ENCODE results near the gene APC2.
"Not testable (repeated sequence)": the region's sequence is repeated elsewhere in the genome, so short reads cannot be mapped to it uniquely, and the experiment has no call there.

Gene APC2

DNA sequence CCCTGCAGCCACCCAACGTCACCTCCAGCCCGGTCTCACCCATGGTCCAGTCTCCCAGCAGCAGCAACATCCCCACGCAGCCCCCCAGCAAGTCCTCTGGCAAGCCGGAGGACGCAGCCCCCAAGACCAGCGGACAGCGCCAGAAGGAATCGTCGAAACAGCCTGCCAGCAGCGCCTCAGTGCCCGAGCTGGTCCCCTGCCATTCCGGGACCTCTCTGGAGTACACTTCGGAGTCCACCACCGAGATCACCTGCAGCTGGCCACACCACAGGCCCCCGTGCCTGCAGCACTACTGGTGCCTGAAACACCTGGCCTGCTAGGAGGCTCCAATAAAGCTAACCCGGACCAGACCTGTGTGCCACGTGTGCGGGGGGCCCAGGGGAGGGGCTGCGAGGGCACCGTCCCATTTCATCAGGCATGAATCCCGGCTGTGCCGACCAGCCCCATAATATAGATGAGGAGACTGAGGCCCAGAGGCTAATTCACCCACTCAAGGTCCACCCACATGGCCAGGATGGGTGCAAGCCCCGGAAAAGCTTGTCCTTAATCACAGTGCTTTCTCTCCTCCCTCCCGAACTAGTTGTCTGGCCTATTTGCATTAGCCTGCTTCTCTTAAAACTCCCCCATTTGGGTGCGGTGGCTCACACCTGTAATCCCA, 47.8 kb downstream of the APC2 start:
- no peak for DNase-seq

DNA sequence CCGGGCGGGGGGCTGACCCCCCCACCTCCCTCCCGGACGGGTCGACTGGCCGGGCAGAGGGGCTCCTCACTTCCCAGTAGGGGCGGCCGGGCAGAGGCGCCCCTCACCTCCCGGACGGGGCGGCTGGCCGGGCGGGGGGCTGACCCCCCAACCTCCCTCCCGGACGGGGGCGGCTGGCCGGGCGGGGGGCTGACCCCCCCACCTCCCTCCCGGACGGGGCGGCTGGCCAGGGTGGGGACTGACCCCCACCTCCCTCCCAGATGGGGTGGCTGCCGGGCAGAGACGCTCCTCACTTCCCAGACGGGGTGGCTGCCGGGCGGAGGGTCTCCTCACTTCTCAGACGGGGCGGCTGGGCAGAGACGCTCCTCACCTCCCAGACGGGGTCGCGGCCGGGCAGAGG, 49.3 kb downstream of the APC2 start:
- DNase-seq = not testable (repeated sequence)

DNA sequence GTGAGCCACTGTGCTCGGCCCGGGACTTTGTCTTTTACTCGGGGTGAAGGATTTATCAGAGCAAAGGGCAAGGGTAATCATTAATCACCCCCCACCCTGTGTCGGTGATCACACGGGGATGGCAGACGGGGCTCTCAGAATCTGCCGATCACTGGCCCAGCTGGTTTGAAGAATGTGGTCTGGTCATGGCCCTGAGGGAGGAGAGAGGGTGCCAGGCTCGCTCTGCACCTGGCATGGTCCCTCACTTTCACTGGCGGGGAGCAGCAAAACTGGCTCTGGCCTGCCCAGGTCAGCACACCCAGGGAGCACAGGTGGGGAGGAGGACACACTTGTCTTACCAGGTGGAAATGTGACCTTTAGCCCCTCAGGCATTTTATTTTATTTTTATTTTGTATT, 51.3 kb downstream of the APC2 start:
- no peak for DNase-seq

DNA sequence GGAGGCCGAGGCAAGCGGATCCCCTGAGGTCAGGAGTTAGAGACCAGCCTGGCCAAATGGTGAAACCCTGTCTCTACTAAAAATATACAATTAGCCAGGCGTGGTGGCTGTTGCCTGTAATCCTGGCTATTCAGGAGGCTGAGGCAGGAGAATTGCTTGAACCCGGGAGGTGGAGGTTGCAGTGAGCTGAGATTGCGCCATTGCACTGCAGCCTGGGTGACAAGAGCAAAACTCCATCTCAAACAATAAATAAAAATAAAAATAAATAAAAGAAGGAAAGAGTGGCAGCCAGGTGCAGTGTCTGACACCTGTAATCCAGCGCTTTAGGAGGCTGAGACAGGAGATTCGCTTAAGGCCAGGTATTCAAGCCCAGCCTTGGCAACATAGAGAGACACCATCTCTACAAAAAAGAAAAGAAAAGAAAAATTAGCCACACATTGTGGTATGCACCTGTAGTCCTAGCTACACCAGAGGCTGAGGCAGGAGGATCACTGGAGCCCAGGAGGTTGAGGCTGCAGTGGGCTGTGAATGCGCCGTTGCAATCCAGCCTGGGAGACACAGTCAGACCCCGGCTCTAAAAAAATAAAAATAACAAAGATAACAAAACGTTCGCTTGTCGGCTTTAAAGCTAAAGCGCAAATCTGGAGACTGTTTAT, 52.6 kb downstream of the APC2 start:
- DNase-seq = no peak

DNA sequence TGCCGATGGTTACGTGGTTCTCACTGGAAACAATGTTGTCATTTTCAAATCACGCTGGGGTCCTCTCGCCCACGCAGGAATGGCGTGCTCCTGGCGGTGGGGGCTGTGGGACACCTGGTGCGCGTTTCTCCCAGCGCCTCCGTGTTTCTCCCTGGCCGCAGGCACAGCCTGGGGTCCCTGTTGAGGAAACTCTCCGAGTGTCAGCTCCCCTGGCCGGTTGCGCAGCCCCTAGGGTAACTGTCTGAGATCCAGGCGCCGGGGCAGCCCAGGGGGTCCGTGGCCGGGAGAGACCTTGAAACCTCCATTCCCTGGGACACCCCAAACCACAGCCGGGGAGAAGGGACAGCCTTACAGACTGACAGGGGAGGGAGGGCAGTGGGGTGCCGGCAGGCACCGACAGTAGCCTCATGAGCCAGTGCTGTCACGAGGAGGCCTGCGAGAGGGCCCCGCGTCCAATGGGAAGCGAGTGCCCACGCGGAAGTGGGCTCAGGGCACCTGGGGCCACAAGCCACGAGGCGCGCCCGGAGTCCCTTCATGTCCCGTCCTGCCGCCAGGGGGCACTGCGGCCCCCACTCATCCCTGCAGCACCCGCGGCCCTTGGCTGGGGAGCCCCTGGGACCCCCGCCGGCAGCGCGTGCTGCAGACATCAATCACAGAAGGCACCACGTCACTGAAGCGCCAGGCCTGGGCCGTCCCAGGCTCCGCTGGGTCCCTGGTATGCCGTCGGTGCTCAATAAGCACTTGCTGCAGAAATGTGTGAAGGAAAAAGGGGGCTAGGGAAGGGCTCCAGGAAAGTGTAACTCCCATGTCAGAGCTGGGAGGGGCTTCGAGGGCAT, 53.4 kb downstream of the APC2 start:
- peak; percentile 23 to 55 (median 44) for DNase-seq

DNA sequence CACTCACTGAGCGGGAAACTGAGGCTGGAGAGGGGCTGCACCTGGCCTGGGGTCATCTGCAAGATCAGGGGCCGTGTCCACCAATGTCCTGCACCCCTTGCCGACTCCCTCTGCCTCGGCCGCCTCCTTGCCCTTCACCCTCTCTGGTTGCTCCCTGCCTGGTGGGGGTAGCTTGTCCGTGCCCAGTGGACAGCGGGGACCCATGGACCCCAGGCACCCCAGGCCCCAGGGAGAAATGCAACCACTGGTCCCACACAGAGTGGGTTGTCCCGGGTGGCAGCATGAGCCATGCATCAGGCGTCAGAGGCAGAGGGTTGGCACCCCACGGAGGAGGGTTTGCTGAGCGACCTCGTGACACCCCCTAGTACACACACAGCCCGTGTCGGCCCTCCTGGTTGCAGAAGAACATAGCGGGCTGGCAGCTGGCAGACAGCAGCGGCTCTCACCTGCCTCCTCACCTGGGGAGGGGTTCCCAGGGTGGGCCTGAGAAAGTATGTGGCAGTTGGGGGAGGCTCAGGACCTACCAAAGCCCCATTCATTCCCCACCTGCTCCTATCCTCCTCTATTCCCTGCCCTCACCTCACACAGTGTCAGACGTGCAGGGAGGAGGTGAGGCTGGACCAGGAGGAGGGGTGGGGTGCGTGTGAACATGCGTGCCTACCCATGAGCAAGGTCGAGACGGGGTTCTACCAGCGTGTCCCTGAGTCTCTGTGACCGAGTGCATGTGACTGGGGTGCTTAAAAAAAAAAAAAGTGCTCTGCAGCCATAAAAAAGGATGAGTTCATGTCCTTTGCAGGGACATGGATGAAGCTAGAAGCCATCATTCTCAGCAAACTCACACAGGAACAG, 54.2 kb downstream of the APC2 start:
- no peak for DNase-seq

DNA sequence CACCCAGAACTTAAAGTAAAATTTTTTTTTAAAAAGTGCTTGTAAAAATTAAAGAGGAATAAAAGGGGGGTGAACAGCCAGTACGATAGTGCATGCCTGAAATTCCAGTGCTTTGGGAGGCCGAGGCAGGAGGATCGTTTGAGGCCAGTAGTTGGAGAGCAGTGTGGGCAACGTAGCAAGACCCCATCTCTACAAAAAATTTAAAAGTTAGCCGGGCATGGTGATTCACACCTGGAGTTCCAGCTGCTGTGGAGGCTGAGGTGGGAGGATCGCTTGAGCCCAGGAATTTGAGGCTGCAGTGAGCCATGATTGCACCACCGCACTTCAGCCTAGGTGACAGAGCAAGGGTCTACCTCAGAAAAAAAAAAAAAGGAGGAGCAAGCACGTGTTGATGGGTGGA, 55.1 kb downstream of the APC2 start:
- no peak for DNase-seq

DNA sequence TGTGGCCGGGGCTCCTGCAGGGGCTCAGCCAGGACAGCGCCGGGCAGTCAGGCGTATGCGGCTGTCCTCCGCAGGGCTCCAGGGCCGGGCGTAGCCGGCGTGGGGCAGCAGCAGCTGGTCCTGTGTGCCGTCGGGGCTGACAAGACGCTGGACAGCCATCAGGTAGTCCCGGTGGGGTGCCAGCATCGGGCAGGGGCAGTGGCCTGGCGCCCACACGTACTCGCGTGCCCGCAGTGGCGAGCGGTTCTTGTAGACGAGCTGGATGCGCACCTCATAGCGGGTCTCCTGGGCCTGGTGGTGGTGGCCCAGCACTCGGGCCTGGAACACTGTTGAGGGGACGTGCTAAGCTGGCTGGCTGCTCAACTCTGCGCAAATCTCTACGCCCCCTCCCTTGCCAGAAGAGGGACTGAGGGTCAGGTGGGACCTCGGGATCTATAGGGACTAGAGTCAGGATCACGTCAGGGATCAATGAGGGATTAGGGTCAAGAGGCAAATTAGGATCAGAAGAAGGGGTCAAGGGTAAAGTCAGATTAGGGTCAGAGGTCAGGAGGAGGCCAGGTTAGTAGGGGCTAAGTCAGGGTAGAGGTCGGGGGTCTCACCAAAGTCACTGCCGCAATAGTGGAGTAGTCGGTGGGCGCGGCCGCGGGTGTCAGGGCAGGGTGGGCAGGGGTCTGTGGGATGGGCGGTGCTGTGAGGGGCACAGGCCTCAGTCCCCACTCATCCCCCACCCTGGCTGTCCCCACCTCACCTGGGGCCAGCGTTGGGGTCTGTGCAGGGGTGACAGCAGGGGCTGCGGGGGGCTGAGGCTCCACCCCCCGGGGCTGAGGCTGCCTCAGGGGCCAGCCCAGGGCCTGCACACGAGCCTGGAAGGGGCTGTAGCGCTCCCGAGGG, 56.3 kb downstream of the APC2 start:
- DNase-seq = no peak

DNA sequence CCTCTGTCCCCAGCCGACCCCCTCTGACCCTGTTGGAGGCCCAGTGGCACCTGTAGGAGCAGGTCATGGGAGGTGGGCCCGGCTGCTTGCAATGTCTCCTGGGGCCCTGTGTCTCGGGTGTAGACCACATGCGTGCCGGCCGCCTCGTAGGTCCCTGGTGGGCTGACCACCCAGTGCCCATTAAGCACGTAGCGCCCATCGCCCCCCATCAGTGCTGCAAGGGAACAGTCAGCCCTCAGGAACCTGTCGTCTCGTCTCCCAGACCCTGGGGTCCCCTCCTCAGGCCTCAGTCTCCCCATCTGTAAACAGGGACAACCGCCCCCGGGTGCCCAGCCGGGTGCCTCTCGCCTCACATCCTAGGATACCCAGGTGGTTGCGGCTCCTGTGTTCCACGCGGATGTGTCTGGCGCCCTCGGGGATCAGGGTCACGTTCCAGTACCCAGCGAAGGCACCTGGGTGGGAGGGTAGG, 57.3 kb downstream of the APC2 start:
- no peak for DNase-seq

DNA sequence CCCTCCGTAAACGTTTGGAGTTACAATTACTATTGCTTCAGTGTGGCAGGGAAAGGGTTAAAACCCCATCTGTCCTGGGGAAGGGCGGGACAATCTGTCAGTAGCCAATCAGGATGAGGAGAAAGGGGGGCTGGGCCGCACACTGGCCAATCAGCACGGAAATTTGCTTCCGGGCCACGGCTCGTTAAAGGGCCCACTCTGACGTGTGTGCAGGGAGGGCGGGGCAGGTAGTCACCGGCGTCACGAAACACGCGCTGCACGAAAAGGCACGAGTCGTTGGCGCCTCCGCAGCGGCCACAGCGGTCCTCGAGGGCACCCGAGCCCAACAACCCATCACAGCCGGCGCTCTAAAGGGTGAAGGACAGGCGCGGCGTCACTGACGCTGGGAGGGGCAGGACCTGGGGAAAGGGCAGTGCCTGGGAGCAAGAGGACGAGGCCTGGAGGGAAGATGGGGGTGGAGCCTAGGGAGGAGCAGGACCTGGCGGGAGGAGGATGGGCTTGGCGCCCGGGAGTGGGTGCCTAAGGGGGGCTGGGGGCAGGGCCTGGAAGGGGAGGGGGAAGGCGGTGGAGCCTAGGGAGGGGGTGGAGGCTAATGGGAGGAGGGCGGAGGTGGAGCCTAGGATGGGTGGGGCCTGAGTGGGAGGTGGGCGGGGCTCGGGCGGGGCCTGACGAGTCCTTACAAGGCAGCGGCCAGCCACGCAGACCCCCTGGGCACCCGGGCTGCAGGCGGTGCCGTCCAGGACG, 58.0 kb downstream of the APC2 start:
- peak; percentile 71 to 83 (median 78) for DNase-seq

DNA sequence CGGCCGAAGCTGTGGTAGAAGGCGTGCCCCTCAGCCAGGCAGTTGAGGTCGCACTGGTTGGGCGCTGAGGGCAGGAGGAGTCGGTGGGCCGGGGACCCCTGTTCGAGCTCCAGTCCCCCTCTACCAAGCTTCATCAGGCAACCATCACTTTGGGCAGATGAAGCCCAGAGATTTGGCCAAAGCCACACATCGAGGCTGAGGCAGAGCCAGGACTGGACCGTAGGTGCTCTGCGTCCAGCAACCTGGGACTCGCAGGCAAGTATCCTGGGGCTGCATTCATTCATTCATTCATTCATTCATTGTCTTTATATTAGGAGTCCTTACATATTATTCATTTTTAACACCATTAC, 58.6 kb downstream of the APC2 start:
- DNase-seq = no peak

DNA sequence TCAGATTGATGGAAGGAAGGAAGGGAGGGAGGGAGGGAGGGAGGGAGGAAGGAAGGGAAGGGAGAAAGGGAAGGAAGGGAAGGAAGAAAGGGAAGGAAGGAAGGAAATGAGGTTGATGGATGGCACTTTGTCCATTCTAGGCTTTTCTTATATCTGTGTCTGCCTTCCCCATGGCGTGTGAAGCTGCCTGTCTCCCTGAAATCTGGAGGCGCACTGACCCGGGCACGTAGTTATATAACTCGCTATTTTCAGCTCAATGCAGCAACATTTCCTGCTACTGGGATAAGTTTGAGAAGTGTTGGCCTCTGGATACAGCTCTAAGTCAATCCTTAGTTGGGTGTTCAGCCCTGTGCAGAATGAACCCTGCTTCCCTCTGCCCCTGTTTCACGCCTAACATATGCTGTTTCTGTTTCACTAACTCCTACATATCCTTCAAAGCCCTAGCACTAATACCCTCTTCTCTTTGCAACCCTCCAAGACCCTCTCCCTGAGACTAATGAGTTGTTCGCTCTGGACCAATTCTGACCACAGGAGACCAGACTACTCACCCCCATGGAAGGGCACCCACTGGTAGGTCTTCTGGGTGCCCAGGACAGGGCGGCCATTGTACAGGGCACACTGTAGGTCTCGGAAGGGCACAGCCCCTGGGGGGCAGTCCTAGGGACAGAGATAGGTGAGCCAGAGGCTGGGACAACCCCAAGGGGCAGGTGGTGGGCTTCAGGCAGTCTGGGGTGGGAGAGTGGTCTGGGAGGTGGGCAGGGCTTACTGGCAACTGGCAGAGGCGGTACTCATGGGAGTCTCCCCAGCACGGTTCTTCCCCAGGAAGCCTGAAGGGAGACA, 59.9 kb downstream of the APC2 start:
- DNase-seq = no peak

DNA sequence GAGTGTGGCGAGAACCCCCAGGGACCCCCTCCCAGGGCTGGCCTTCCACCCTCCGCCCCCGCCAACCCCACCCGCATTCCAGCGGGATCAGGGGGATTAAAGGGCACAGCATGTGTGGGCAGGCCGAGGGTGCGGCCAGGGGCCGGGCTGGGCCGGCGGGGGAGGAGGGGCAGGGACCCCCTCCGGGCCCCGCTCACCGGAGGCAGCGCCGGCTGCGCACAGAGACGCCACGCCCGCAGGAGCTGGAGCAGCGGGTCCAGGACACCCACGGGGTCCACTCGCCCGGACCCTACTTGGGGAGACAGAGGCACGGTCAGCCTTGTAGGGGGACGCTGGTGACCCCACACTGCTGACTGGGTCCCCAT, 60.5 kb downstream of the APC2 start:
- no peak for DNase-seq

DNA sequence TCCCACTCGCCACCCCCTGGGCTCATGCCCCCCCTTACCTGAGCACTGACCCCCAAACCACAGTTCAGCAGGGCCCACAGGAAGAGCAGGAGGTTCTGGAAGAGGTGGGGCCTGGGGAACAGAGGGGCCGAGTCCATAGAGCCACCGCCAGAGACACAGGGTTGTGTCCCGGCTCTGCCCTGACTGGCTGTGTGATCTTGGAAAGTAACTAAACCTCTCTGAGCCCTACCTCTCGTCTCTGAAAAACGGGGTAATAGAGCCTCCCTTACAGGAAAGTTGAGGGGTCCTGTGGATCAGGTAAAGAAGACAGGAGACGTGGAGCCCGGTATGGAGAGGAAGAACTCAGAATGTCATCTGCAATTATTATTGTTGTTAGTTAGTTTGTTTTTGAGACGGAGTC, 60.9 kb downstream of the APC2 start:
- DNase-seq = no peak

DNA sequence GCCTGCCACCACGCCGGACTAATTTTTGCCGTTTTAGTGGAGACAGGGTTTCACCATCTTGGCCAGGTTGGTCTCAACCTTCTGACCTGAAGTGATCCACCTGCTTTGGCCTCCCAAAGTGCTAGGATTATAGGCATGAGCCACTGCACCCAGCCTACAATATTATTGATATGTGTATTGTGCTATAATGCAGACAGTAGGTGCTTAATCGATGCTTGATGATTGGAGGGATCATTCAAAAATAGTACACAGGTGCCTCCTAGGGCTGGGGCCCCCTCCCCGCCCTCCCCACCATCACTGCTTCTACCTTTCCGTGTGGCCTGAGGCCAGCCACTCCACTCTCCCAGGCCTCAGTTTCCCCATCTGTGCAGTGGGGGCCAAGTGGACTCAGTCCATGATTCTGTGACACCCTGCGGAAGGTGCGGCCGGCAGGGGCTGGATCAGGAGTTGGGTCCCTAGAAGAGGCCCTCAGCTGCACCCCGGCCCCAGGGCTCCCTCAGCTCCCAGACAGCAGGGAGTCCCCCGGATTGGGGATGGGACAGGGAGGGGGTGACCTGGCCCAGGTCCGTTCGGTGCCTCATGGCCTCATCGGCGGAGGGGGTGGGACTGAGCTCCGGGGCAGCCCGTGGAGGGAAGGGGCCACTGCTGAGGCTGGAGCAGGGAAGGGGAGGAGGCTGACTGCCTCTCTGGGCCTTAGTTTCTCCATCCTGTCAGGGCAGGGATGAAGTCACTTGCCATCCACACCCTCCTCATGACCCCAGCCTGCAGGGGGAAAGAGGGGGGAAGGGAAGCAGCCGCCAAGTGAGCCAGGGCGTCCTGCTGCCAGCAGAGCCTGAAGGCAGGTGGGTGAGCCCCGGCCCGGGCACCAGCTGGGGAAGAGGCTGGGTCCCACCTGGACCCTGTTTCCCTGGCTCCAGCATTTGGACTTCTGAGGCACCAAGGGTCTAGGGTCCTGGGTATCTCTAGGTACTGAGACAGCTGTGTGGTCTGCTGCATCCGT, 61.7 kb downstream of the APC2 start:
- DNase-seq = no peak

DNA sequence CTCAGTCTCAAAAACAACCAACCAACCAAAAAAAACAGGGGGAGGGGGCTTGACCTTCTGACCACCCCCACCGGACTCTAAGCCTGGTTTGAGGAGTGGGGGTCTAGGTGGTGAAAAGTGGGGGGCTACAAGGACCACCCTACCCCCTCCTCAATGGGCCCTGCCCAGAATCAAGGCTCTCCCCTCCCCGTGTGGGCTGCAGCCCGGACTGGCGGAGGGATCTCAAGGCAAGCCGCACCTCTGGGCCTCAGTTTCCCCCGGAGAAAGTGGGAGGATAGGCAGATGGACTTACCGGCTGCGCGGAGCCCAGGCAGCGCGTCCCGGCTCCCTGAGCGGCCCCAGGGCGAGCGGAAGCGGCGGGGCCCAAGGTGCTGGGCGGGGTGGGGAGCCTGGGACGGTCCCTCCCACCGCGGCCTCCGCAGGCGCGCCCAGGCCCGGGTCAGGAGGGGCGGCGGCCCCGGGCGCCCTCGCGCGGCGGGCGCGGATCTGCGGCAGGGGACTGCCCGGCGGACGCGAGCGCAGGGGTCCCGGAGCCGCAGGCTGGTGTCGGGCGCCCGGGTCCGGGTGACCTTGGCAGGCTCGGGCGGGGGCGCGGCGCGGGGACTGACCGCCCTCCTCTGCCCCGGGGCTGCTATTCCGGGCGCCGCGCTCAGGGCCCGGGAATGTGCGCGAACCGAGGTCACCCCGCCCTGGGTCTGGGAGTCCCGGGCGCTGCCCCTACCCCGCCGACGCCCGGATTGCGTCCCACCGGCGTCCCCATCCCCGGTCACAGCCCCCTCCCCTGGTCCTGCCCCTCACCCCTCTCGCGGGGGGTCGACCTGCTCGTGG, 63.0 kb downstream of the APC2 start, which contains the start of gene ADAMTSL5:
Gene ADAMTSL5 (minus strand): TSS at position 349 of the 828 bp plus-strand sequence. CDS start 2,076 bp downstream, outside the sequence.
- DNase-seq = peak; percentile 46 to 59 (median 52)

DNA sequence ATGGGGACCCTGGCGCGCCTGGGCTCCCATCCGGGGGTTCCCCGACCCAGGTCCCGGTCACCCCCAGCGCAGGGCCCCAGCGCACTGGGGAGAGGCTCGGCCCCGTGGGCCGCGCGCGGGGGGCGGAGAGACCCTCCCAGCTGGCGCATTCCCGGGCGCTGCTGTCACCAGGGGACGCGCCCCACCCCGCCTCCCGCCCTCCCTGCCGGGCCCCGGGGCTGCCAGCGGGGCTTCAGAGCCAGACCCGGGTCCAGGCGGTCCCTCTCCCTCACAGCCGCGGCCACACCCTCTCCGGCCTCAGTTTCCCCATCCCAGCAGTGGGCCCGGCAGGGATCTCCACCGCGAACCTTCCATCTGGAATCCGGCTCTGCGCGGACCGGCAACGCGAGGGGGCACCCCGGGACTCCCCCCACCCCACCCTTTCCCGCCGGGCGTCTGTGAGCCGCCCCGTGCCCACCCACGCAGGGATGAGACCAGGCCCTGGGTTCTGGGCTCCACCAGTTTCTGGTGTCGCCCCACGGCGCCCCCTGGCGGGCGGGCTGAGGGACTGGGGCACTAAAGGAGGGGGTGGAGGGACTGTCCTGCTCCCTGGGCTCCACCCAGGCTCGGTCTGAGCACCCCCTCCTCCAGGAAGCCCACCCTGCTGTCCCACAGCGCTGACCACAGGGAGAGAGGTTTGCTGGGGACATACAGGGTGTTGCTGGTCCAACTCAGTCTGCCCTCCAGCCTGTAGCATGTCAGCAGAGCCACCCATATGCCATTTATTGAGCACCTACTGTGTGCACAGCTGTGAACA, 63.8 kb downstream of the APC2 start:
- peak; percentile 56 to 69 (median 56) for DNase-seq
